GM19452 (cell line): ENCODE measurements around the gene ZBTB21.

Experiments used
- ATAC-seq: cut with Tn5 transposase; IDR thresholded peaks from one replicate; pipeline ENCODE4 v1.9.1; 2021; ENCODE audit not compliant: unreplicated experiment

The ZBTB21 gene

GRCh38 chr21:42021371-42022090, 11.4 kb upstream of the ZBTB21 start:
- ATAC-seq = no peak

GRCh38 chr21:42019706-42020105, 9.5 kb upstream of the ZBTB21 start:
- ATAC-seq = no peak

- no peak for ATAC-seq
These were observed 9.0 kb upstream of the ZBTB21 start for GRCh38 chr21:42019101-42019605.

GRCh38 chr21:42017022-42017421, 6.9 kb upstream of the ZBTB21 start:
- ATAC-seq = no peak

GRCh38 chr21:42016364-42016985, 6.3 kb upstream of the ZBTB21 start:
- no peak for ATAC-seq

- ATAC-seq = no peak
These were observed 3.8 kb upstream of the ZBTB21 start for GRCh38 chr21:42013931-42014330.

GRCh38 chr21:42013376-42013775, 3.2 kb upstream of the ZBTB21 start:
- ATAC-seq = no peak

GRCh38 chr21:42012763-42013329, 2.7 kb upstream of the ZBTB21 start:
- ATAC-seq = no peak

- no peak for ATAC-seq
These were observed 2.2 kb upstream of the ZBTB21 start for GRCh38 chr21:42012344-42012743.

GRCh38 chr21:42010507-42011495, 641 bp upstream of the ZBTB21 start:
- ATAC-seq = peak; percentile 24

GRCh38 chr21:42009018-42009830, 936 bp downstream of the ZBTB21 start:
- peak; percentile 24 for ATAC-seq

- ATAC-seq = no peak
These were observed 2.7 kb downstream of the ZBTB21 start for GRCh38 chr21:42007356-42007940.

GRCh38 chr21:42006765-42007164, 3.4 kb downstream of the ZBTB21 start:
- no peak for ATAC-seq

GRCh38 chr21:42004406-42005199, 5.6 kb downstream of the ZBTB21 start:
- no peak for ATAC-seq

- no peak for ATAC-seq
These were observed 7.1 kb downstream of the ZBTB21 start for GRCh38 chr21:42003051-42003461.

- ATAC-seq = peak; percentile 61
These were observed 7.7 kb downstream of the ZBTB21 start for GRCh38 chr21:42002421-42002958.

- no peak for ATAC-seq
These were observed 8.4 kb downstream of the ZBTB21 start for GRCh38 chr21:42001781-42002180.

GRCh38 chr21:42000908-42001307, 9.3 kb downstream of the ZBTB21 start:
- no peak for ATAC-seq

GRCh38 chr21:41997657-41998056, 12.5 kb downstream of the ZBTB21 start:
- ATAC-seq = no peak
